Measurements from ENCODE around the gene MSGN1. TPM values are rescaled to one million over a fixed set of nuclear protein-coding genes. Genes with fewer than 3 reads are reported as not detected.

MSGN1 gene
- total and polyA plus RNA-seq, 2 of the 8 experiments (the other 6 are each of a cell fraction or from before 2014, with no cell fraction given), result not detected

DNA sequence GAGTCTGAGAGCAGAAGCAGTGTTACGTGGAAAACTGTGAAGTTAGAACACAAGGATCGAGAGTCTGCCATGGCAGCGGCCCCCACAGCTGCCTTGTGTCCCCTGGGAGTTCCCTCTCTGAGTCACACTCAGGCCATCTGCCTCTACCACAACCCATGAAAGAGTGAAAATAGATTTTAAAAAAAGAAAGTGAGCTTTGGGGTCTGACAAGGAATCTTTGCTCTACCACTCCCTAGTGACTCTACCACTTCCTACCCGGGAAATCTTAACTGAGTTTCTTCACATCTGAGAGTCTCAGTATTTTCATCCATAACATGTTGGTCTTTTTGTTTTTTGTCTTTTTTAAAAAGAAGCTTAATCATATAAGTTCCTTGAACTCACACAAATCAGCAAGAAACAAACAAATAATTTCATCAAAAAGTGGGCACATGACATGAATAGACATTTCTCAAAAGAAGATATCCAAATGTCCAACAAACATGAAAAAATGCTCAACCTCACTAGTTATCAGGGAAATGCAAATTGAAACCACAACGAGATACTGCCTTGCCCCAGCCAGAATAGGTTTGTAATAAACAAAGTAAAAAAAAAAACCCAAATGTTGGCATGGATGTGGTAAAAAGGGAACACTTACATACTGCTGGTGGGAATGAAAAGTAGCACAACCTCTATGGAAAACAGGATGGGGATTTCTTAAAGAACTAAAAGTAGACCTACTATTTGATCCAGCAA, 2.4 kb upstream of the MSGN1 start:
- H3K9me3 ChIP-seq (ENCODE audit: insufficient read depth in 2 of 2, low read depth in 1 of 2, low read length in 1 of 2), result no peaks in the 10 kb centered on the region
- H4K91ac ChIP-seq (replicated peaks; ENCODE audit: insufficient read length, low read length), result peak overlapping the region; percentile 18
- H3K23ac ChIP-seq (ENCODE audit: insufficient read length), result no peak overlapping the region
- no peak for TF ChIP-seq POLR2AphosphoS5 (IDR thresholded peaks at IDR 0.05; ENCODE audit: low read depth, low read length)
- TF ChIP-seq SP2 (IDR thresholded peaks at IDR 0.05; ENCODE audit: low read length), result no peak
- TF ChIP-seq SIX5 (IDR thresholded peaks at IDR 0.05; ENCODE audit: low read depth, low read length), result no peak
- no peak for TF ChIP-seq ZNF274 (IDR thresholded peaks at IDR 0.05; ENCODE audit: borderline replicate concordance, extremely low read depth, low read length)
- TF ChIP-seq BACH1 (IDR thresholded peaks at IDR 0.05; ENCODE audit: low read length), result no peak
- no peak for TF ChIP-seq TAF1 (IDR thresholded peaks at IDR 0.05; ENCODE audit: low read depth, low read length)
- TF ChIP-seq RXRA (IDR thresholded peaks at IDR 0.05; ENCODE audit: insufficient read depth, low read depth, low read length), result no peak
- TF ChIP-seq SP1 (IDR thresholded peaks at IDR 0.05; ENCODE audit: low read depth, low read length), result no peak
- TF ChIP-seq POLR2A (IDR thresholded peaks at IDR 0.05; ENCODE audit: control extremely low read depth in 1 of 2, low read depth in 2 of 2, low read length in 2 of 2), result no peak
- TF ChIP-seq KDM1A (IDR thresholded peaks at IDR 0.05; ENCODE audit: borderline replicate concordance, low read length), result no peak
- no peak for TF ChIP-seq GTF2F1 (IDR thresholded peaks at IDR 0.05; ENCODE audit: borderline replicate concordance, low read depth, low read length)
- TF ChIP-seq SIN3A (conservative IDR thresholded peaks at IDR 0.05 in 1 of 2, IDR thresholded peaks at IDR 0.05 in 1 of 2; ENCODE audit: low read depth in 1 of 2, low read length in 2 of 2), result no peak
- TF ChIP-seq CREB1 (IDR thresholded peaks at IDR 0.05), result no peak
- no peak overlapping the region for H2BK15ac ChIP-seq (ENCODE audit: low read length)
- DNase-seq (ENCODE audit: low read depth in 1 of 2, low spot score in 2 of 2) (no peak), FAIRE-seq (no peak)
- peaks cover 0 to 9% (median 1%) of the 10 kb centered on the region in 4 experiments; a peak in 4 of 7 replicates for H3K4me1 ChIP-seq (replicated peaks in 1 of 4; ENCODE audit: control insufficient read depth in 3 of 4, insufficient read depth in 4 of 4, low read length in 3 of 4)
- no peaks in the 10 kb centered on the region for H3K79me1 ChIP-seq (ENCODE audit: low read depth, low read length)
- H3K14ac ChIP-seq (ENCODE audit: insufficient read length), result no peak overlapping the region
- no peak overlapping the region for H2AFZ ChIP-seq (ENCODE audit: low read length)
- WGBS, 2 experiments (ENCODE audit: extremely low coverage in 1 of 2, insufficient coverage in 1 of 2, insufficient read length in 1 of 2, insufficient replicate concordance in 2 of 2, low coverage in 1 of 2, low lambda C conversion rate in 2 of 2, missing lambda C conversion rate in 1 of 2), result 92% methylated on average over 5 of the region's 5 CpGs; no CpG with 5 or more reads in 1 of the 2 experiments
- peaks cover 0 to 2% (median under 1%) of the 10 kb centered on the region in 4 experiments; a peak in 2 of 7 replicates for H3K27me3 ChIP-seq (replicated peaks in 1 of 4; ENCODE audit: control insufficient read depth in 3 of 4, extremely low read depth in 1 of 4, insufficient read depth in 3 of 4, low read length in 3 of 4)
- no peak overlapping the region for H2BK5ac ChIP-seq (ENCODE audit: low read depth, low read length)
- no peak overlapping the region for H3K4me3 ChIP-seq (ENCODE audit: extremely low read depth in 1 of 4, insufficient read depth in 2 of 4, low read depth in 3 of 4, low read length in 4 of 4)
- H4K5ac ChIP-seq (ENCODE audit: insufficient read length, low read depth, low read length), result no peak overlapping the region
- CTCF ChIA-PET (ENCODE audit: partially characterized antibody), result interaction anchor here (0.8 to 4.2 kb wide), 4 partner anchors 9 to 336 kb away, joined by 3 to 17 read pairs (median 4); no protein-coding TSS in a partner anchor
- no peak overlapping the region for H2BK12ac ChIP-seq (ENCODE audit: low read depth, low read length)
- no peak overlapping the region for H4K8ac ChIP-seq (ENCODE audit: extremely low read depth, insufficient read depth, low read length)
- H3K4ac ChIP-seq (replicated peaks; ENCODE audit: insufficient read length, low read depth, low read length), result no peak overlapping the region
- POLR2A ChIA-PET (ENCODE audit: partially characterized antibody), result interaction anchor here (0.9 kb wide), 1 partner anchor 8 kb away, joined by 3 read pairs; no protein-coding TSS in a partner anchor
- H2BK20ac ChIP-seq (ENCODE audit: low read length), result no peak overlapping the region
- H2BK120ac ChIP-seq (replicated peaks; ENCODE audit: low read depth, low read length), result no peak overlapping the region
- H3K18ac ChIP-seq (ENCODE audit: extremely low read depth, low read length), result no peak overlapping the region
- H3K79me2 ChIP-seq (ENCODE audit: control insufficient read depth in 1 of 2, insufficient read depth in 2 of 2, low read length in 2 of 2), result no peaks in the 10 kb centered on the region
- H3K36me3 ChIP-seq (ENCODE audit: control insufficient read depth in 2 of 4, insufficient read depth in 4 of 4, low read length in 3 of 4), result no peaks in the 10 kb centered on the region
- H3K27ac ChIP-seq (ENCODE audit: low read depth, low read length), result no peak overlapping the region
- H3K56ac ChIP-seq (replicated peaks; ENCODE audit: insufficient read length, low read depth, low read length), result no peak overlapping the region
- no peak overlapping the region for H2AK5ac ChIP-seq (ENCODE audit: low read depth, low read length)
- H3K4me2 ChIP-seq (ENCODE audit: insufficient read depth in 1 of 2, low read depth in 2 of 2, low read length in 2 of 2), result no peak overlapping the region
- H4K20me1 ChIP-seq (replicated peaks in 1 of 2; ENCODE audit: control insufficient read depth in 1 of 2, insufficient read depth in 2 of 2, low read length in 2 of 2), result no peaks in the 10 kb centered on the region
- no peak overlapping the region for H3K9ac ChIP-seq (replicated peaks in 1 of 4; ENCODE audit: extremely low read depth in 1 of 4, low read depth in 3 of 4, low read length in 3 of 4)
- no peaks in the 10 kb centered on the region; the same call in 1 of the 2 replicates for H3K23me2 ChIP-seq (ENCODE audit: low read depth, low read length)

All from H1 (cell line).